EL (cell line): Measurements from ENCODE around the gene MTPN.
A peak's percentile ranks its signal among the peaks of the same experiment; 100 is the strongest.

Source experiments
- DNase-seq: peaks from one replicate; pipeline ENCODE4 v3.0.0-alpha.2; 2016

Gene MTPN

GRCh38 chr7:135920478-135920877, 56.7 kb downstream of the MTPN start:
- DNase-seq, result no peak

- DNase-seq, result no peak
Observed at GRCh38 chr7:135919071-135919841, 57.9 kb downstream of the MTPN start.

GRCh38 chr7:135918134-135918533, 59.0 kb downstream of the MTPN start:
- no peak for DNase-seq

GRCh38 chr7:135917721-135918120, 59.4 kb downstream of the MTPN start:
- no peak for DNase-seq

- no peak for DNase-seq
Observed at GRCh38 chr7:135914346-135914745, 62.8 kb downstream of the MTPN start.

- no peak for DNase-seq
Observed at GRCh38 chr7:135913404-135913803, 63.8 kb downstream of the MTPN start.

GRCh38 chr7:135911099-135911498, 66.1 kb downstream of the MTPN start:
- no peak for DNase-seq

- no peak for DNase-seq
Observed at GRCh38 chr7:135910393-135911036, 66.6 kb downstream of the MTPN start.

- no peak for DNase-seq
Observed at GRCh38 chr7:135905858-135906257, 71.3 kb downstream of the MTPN start.

GRCh38 chr7:135905355-135905754, 71.8 kb downstream of the MTPN start:
- DNase-seq, result no peak

- DNase-seq, result no peak
Observed at GRCh38 chr7:135904282-135904681, 72.9 kb downstream of the MTPN start.

GRCh38 chr7:135901585-135902540, 75.3 kb downstream of the MTPN start:
- DNase-seq, result no peak

GRCh38 chr7:135900065-135900546, 77.1 kb downstream of the MTPN start:
- no peak for DNase-seq

- DNase-seq, result no peak
Observed at GRCh38 chr7:135899458-135900064, 77.6 kb downstream of the MTPN start.

- DNase-seq, result no peak
Observed at GRCh38 chr7:135898226-135898625, 78.9 kb downstream of the MTPN start.

GRCh38 chr7:135894816-135895215, 82.3 kb downstream of the MTPN start:
- DNase-seq, result no peak

- no peak for DNase-seq
Observed at GRCh38 chr7:135889823-135890222, 87.3 kb downstream of the MTPN start.

GRCh38 chr7:135888740-135889139, 88.4 kb downstream of the MTPN start:
- no peak for DNase-seq

GRCh38 chr7:135886345-135887132, 90.6 kb downstream of the MTPN start:
- DNase-seq, result no peak

GRCh38 chr7:135884495-135885232, 92.5 kb downstream of the MTPN start:
- DNase-seq, result no peak

- DNase-seq, result peak; percentile 62
Observed at GRCh38 chr7:135879233-135879632, 97.9 kb downstream of the MTPN start.
